Epithelial cell of esophagus (primary cell): ENCODE results near the gene HOXD13.

Experiments used
- DNase-seq: peaks from one replicate; pipeline ENCODE4 v3.0.0; 2010; ENCODE audit warnings: low read depth
- H3K4me3 ChIP-seq: 2 replicates; pipeline ENCODE4 v1.5.1; 2011; ENCODE audit warnings: mild to moderate bottlenecking, low read length, control low read depth
- TF ChIP-seq, protein P1 (sequence below): IDR thresholded peaks from 2 replicates; pipeline ENCODE4 v1.5.1; 2011; ENCODE audit warnings: low read depth, mild to moderate bottlenecking, low read length, control low read depth, inconsistent platforms; ENCODE audit not compliant: insufficient read depth; ENCODE audit errors: missing control alignments

HOXD13 gene

GRCh38 chr2:176071330-176072291, 20.9 kb upstream of the HOXD13 start:
- TF ChIP-seq, protein P1, sequence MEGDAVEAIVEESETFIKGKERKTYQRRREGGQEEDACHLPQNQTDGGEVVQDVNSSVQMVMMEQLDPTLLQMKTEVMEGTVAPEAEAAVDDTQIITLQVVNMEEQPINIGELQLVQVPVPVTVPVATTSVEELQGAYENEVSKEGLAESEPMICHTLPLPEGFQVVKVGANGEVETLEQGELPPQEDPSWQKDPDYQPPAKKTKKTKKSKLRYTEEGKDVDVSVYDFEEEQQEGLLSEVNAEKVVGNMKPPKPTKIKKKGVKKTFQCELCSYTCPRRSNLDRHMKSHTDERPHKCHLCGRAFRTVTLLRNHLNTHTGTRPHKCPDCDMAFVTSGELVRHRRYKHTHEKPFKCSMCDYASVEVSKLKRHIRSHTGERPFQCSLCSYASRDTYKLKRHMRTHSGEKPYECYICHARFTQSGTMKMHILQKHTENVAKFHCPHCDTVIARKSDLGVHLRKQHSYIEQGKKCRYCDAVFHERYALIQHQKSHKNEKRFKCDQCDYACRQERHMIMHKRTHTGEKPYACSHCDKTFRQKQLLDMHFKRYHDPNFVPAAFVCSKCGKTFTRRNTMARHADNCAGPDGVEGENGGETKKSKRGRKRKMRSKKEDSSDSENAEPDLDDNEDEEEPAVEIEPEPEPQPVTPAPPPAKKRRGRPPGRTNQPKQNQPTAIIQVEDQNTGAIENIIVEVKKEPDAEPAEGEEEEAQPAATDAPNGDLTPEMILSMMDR, result no peak
- DNase-seq, result no peak
- no peak overlapping the region for H3K4me3 ChIP-seq

DNA sequence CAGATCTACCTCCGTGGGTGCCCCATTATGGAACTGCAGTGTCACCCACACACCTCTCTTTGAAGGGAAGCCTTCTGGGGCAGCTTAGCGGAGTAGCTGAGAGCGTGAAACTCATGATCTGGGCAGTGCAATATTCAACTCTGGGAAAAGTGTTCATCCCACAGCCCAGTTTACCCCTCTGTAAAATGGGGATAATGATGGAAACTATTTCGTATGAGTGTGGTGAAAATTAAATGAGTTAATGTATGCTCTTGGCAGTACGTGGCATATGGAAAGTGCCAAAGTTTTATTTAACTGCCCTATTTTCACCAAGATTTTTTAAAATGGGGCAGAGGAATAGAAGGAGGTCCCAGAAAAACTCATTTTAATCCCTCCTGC, 20.2 kb upstream of the HOXD13 start:
- TF ChIP-seq, protein P1, result no peak
- no peak for DNase-seq
- H3K4me3 ChIP-seq, result no peak overlapping the region

GRCh38 chr2:176072951-176073904, 19.3 kb upstream of the HOXD13 start:
- DNase-seq, result no peak
- TF ChIP-seq, protein P1, result no peak
- no peak overlapping the region for H3K4me3 ChIP-seq

- no peak for DNase-seq
- TF ChIP-seq, protein P1, result no peak
- H3K4me3 ChIP-seq, result no peak overlapping the region
Observed at GRCh38 chr2:176074919-176075425, 17.5 kb upstream of the HOXD13 start.

- DNase-seq, result no peak
- H3K4me3 ChIP-seq, result no peak overlapping the region
- TF ChIP-seq, protein P1, result no peak
Observed at GRCh38 chr2:176075481-176075880, 17.0 kb upstream of the HOXD13 start.

DNA sequence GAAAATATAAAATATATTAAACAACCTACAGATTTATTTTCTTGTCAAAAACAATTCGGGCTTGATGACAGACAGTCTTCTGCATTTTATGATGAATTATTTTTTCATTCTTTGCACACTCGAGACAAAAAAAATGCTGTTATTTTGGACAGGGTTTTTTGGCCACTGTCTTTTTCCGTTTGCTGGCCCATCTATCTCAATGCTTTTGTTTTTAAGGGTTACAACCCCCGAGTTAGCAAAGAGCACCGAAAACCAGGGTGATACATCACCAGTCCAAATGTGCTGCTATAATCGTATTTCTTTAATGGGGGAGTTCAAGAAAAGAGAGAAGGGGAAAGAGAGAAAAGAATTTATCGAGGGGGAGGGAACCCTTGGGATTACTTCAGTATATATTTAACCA, 16.5 kb upstream of the HOXD13 start:
- DNase-seq, result no peak
- no peak overlapping the region for H3K4me3 ChIP-seq
- TF ChIP-seq, protein P1, result no peak
